NB4 (cell line): ENCODE results near the gene XRCC6.
"Not testable (repeated sequence)": the region's sequence is repeated elsewhere in the genome, so short reads cannot be mapped to it uniquely, and the experiment has no call there.

Experiments
- DNase-seq: peaks from one replicate; pipeline ENCODE4 v3.0.0; 2010; ENCODE audit warnings: low read depth
- H3K4me3 ChIP-seq: one replicate; pipeline ENCODE4 v1.5.1; 2011; ENCODE audit warnings: mild to moderate bottlenecking, low read depth, low read length, moderate library complexity
- CTCF ChIP-seq: IDR thresholded peaks from one replicate; pipeline ENCODE4 v1.5.1; 2012; ENCODE audit warnings: low read depth, low read length
- MYC ChIP-seq: IDR thresholded peaks from 2 replicates; pipeline ENCODE4 v1.6.1; 2011; ENCODE audit warnings: low read depth, low read length
- POLR2A ChIP-seq: IDR thresholded peaks from 2 replicates; pipeline ENCODE4 v1.6.1; 2011; ENCODE audit warnings: mild to moderate bottlenecking; ENCODE audit not compliant: insufficient read length; ENCODE audit errors: extremely low read depth
- TF ChIP-seq, protein P1 (sequence below): IDR thresholded peaks from 2 replicates; pipeline ENCODE4 v1.6.1; 2011; ENCODE audit warnings: low read depth, low read length

Gene XRCC6

GRCh38 chr22:41682033-41682807 lies 61.1 kb downstream of the XRCC6 start:
- TF ChIP-seq MYC (peak; percentile 66), CTCF (no peak), POLR2A (peak; percentile 49)
- TF ChIP-seq, protein P1, sequence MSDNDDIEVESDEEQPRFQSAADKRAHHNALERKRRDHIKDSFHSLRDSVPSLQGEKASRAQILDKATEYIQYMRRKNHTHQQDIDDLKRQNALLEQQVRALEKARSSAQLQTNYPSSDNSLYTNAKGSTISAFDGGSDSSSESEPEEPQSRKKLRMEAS = peak; percentile 35; the same call in 1 of the 2 replicates
- DNase-seq = peak; percentile 87
- H3K4me3 ChIP-seq = peak overlapping the region; percentile 88

- no peak for DNase-seq
- peak overlapping the region; percentile 88 for H3K4me3 ChIP-seq
- TF ChIP-seq CTCF (no peak), POLR2A (no peak), MYC (no peak)
- TF ChIP-seq, protein P1 = no peak
Measured at GRCh38 chr22:41683052-41683451, 62.0 kb downstream of the XRCC6 start.

DNA sequence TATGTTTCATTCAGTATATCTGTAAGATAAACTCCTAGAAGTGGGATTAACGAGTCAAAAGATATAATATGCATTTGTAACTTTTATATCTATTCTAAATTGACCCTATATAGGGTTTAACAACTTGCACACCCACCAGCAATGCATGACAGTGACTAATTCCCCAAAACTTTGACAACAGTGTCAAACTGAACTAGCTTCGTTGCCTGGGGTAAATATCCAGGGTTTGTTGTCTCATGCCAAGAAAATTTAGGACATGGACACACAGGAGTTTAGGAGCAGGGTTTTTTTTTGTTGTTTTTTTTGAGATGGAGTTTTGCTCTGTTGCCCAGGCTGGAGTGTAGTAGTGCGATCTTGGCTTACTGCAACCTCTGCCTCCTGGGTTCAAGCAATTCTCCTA lies 62.5 kb downstream of the XRCC6 start:
- H3K4me3 ChIP-seq = no peak overlapping the region
- no peak for DNase-seq
- TF ChIP-seq POLR2A = no peak
- no peak for TF ChIP-seq MYC
- no peak for TF ChIP-seq CTCF
- TF ChIP-seq, protein P1 = no peak

GRCh38 chr22:41684194-41684593 lies 63.1 kb downstream of the XRCC6 start:
- TF ChIP-seq POLR2A (no peak), MYC (no peak), CTCF (no peak)
- TF ChIP-seq, protein P1 = no peak
- DNase-seq = no peak
- no peak overlapping the region for H3K4me3 ChIP-seq

GRCh38 chr22:41686890-41687289 lies 65.8 kb downstream of the XRCC6 start:
- peak overlapping the region; percentile 100 for H3K4me3 ChIP-seq
- not testable (repeated sequence) for DNase-seq

- TF ChIP-seq, protein P1 = peak; percentile 86
- TF ChIP-seq POLR2A (no peak), MYC (peak; percentile 40)
- peak; percentile 73 for DNase-seq
- peak overlapping the region; percentile 100 for H3K4me3 ChIP-seq
Measured at GRCh38 chr22:41687901-41688364, 66.8 kb downstream of the XRCC6 start.
